HT-29 (cell line): ENCODE data around the gene SOST. TPM values are rescaled to one million over a fixed set of nuclear protein-coding genes. Genes with fewer than 3 reads are reported as not detected.

ENCODE experiments used
- DNase-seq: peaks from one replicate; pipeline ENCODE4 v3.0.0-alpha.2; 2015; ENCODE audit warnings: low spot score
- total RNA-seq: library from RNA; depleted of rRNA; stranded (reverse); fragments of >200 nt; shearing (Covaris generic); gene quantifications from 2 replicates; pipeline ENCODE4 v1.2.3, GENCODE V29; 2014

Gene SOST
- total RNA-seq, 1 experiment from 2014 or later, result not detected

- no peak for DNase-seq
Observed at GRCh38 chr17:43774304-43775250, 16.0 kb upstream of the SOST start.

- DNase-seq, result no peak
Observed at GRCh38 chr17:43772877-43773648, 14.5 kb upstream of the SOST start.

- DNase-seq, result no peak
Observed at GRCh38 chr17:43771463-43771862, 12.9 kb upstream of the SOST start.

GRCh38 chr17:43770957-43771356 lies 12.4 kb upstream of the SOST start:
- DNase-seq, result no peak

GRCh38 chr17:43769859-43770258 lies 11.3 kb upstream of the SOST start:
- no peak for DNase-seq

- DNase-seq, result no peak
Observed at GRCh38 chr17:43769426-43769825, 10.8 kb upstream of the SOST start.

- DNase-seq, result no peak
Observed at GRCh38 chr17:43768943-43769342, 10.4 kb upstream of the SOST start.

- no peak for DNase-seq
Observed at GRCh38 chr17:43768382-43768781, 9.8 kb upstream of the SOST start.

- no peak for DNase-seq
Observed at GRCh38 chr17:43767713-43768059, 9.1 kb upstream of the SOST start.

GRCh38 chr17:43767053-43767712 lies 8.6 kb upstream of the SOST start:
- DNase-seq, result no peak

- DNase-seq, result peak; percentile 72
Observed at GRCh38 chr17:43766413-43767052, 7.9 kb upstream of the SOST start.

GRCh38 chr17:43760254-43760852 lies 1.8 kb upstream of the SOST start:
- DNase-seq, result peak; percentile 96

- no peak for DNase-seq
Observed at GRCh38 chr17:43759836-43760235, 1.2 kb upstream of the SOST start.

GRCh38 chr17:43758086-43758485 lies 505 bp downstream of the SOST start:
- DNase-seq, result no peak

- DNase-seq, result no peak
Observed at GRCh38 chr17:43757171-43757660, 1.4 kb downstream of the SOST start.

- no peak for DNase-seq
Observed at GRCh38 chr17:43756201-43756600, 2.4 kb downstream of the SOST start.

- no peak for DNase-seq
Observed at GRCh38 chr17:43755389-43755875, 3.2 kb downstream of the SOST start.

- no peak for DNase-seq
Observed at GRCh38 chr17:43754947-43755346, 3.6 kb downstream of the SOST start.

GRCh38 chr17:43753493-43754129 lies 5.0 kb downstream of the SOST start:
- DNase-seq, result no peak

GRCh38 chr17:43750153-43750552 lies 8.4 kb downstream of the SOST start:
- no peak for DNase-seq
